Erythroblast (primary cell): ENCODE data around the gene ESR1.

Experiments used
- GATA1 ChIP-seq: IDR thresholded peaks from 2 replicates; pipeline ENCODE4 v1.6.1; 2011; ENCODE audit warnings: low read depth, mild to moderate bottlenecking, control low read depth, low read length, moderate library complexity
- POLR2A ChIP-seq: IDR thresholded peaks from 2 replicates; pipeline ENCODE4 v1.6.1; 2011; ENCODE audit warnings: mild to moderate bottlenecking, low read length

GRCh38 chr6:152170702-152171667, 363.5 kb downstream of the ESR1 start:
- TF ChIP-seq POLR2A = no peak
- no peak for TF ChIP-seq GATA1
